ENCODE results near the gene PTPRD.

DNA sequence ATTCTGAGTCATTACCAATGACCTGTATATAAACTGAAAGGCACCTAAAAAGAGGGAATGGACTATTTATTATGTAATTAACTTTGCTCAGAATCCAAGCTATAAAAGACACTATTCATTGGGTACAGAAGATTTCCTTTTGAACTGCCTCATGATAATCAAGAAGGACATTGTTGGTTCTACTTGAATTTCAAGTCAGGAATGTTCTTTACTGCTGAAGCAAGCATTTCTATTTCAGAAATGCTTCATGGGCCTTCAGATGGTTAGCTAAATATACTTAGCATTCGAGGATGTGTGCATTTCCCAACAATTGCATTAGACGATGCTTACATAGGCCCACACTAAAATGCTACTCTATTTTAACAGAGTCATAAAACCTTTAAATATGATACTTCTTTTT is 2155.0 kb downstream of the PTPRD start:
- TF ChIP-seq CTCF (IDR thresholded peaks at IDR 0.05; ENCODE audit: insufficient read depth, low read length, poor library complexity, severe bottlenecking), result no peak
- no peak for TF ChIP-seq EZH2phosphoT487 (conservative IDR thresholded peaks at IDR 0.05; ENCODE audit: low read length)
